Measurements from ENCODE around the gene RAPGEF4.

The RAPGEF4 gene

DNA sequence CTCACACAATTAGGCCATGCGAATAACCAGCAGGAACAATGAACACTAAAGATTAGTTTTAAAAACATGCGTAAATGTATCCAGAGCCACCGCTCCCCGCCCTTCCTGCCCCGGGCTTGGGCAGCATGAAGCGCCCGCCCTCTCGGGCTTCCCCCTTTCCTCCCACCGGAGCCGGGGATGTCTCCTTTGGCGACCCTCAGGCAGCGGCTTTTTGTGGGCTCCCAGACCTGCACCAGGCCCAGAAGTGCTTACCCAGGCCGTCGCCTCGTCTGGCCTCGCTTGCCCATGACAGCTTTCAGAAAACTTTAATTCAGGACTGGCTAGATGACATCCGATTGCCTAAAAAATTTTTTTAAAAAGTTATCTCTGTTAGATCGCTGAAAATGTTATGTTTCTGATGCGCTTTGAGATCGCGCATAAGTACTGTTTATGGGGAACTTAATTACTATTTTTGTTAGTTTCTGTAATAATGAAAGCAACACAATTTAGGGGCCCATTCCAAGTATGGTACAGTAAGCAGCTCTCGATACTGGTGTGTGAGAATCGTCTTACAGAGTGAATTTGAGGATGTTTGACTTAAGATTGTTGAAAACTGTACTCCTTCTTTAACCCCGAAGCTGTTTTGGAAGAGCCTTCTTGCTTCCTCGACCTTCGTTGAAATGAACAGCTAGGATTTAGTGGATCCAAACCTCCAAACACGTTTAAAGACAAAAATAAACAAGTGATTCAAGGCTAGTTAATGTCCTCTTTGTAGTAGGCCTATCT lies 341.1 kb downstream of the RAPGEF4 start:
- Histone ChIP-seq H3K4me1 (ENCODE audit: low read depth, poor library complexity, severe bottlenecking) (peaks cover 24% of the 10 kb centered on the region), H3K9ac (peak overlapping the region; percentile 85), H3K79me2 (ENCODE audit: insufficient read depth, low read depth) (peaks cover 34% of the 10 kb centered on the region; the same call in 1 of the 2 replicates), H3K27me3 (ENCODE audit: insufficient read depth, low read depth) (no peaks in the 10 kb centered on the region), H2AFZ (ENCODE audit: low read depth) (peak overlapping the region; percentile 96), H3K36me3 (ENCODE audit: insufficient read depth) (no peaks in the 10 kb centered on the region), H4K20me1 (ENCODE audit: insufficient read depth) (no peaks in the 10 kb centered on the region; the same call in 1 of the 2 replicates), H3K4me3 (IDR thresholded peaks at IDR 0.05; ENCODE audit: insufficient read depth, low read depth, low read length) (peak overlapping the region; percentile 86), H3K27ac (peak overlapping the region; percentile 56), H3K4me2 (peak overlapping the region; percentile 85)
- TF ChIP-seq, protein P1, sequence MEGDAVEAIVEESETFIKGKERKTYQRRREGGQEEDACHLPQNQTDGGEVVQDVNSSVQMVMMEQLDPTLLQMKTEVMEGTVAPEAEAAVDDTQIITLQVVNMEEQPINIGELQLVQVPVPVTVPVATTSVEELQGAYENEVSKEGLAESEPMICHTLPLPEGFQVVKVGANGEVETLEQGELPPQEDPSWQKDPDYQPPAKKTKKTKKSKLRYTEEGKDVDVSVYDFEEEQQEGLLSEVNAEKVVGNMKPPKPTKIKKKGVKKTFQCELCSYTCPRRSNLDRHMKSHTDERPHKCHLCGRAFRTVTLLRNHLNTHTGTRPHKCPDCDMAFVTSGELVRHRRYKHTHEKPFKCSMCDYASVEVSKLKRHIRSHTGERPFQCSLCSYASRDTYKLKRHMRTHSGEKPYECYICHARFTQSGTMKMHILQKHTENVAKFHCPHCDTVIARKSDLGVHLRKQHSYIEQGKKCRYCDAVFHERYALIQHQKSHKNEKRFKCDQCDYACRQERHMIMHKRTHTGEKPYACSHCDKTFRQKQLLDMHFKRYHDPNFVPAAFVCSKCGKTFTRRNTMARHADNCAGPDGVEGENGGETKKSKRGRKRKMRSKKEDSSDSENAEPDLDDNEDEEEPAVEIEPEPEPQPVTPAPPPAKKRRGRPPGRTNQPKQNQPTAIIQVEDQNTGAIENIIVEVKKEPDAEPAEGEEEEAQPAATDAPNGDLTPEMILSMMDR (conservative IDR thresholded peaks at IDR 0.05; ENCODE audit: low read depth, low read length), result no peak

DNA sequence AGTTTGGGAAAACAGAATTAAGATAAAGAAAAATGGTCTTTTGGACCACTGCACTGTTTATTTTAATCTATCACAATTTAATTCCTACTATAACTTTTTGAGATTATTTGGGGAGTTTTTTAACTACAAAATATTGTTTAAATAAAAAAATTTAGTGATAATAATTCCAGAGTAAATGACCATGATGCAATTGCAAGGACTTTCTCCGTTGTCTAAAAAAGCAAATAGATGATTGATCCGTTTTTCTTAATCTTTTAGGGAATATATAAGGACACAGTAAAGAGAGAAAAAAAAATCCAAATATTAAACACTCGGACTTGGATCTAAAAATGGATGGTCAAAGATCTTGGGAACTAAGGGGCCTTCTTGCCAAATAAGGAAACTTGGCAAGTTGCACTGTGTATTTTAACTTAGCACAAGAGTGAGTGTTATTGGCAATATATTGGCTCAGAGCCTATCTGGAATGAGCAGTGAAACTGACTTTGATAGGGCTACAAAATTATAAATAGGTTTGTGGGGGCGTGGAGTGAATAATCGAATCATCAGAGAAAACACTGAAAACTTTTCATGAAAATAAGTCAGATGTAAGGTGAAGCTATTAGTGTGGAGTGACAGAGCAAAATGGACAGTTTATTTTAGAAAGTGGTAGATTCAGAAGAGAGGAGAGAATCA lies 342.0 kb downstream of the RAPGEF4 start:
- H3K27me3 ChIP-seq (ENCODE audit: insufficient read depth, low read depth), result no peaks in the 10 kb centered on the region
- peaks cover 34% of the 10 kb centered on the region; the same call in 1 of the 2 replicates for H3K79me2 ChIP-seq (ENCODE audit: insufficient read depth, low read depth)
- H3K36me3 ChIP-seq (ENCODE audit: insufficient read depth), result no peaks in the 10 kb centered on the region
- TF ChIP-seq, protein P1 (conservative IDR thresholded peaks at IDR 0.05; ENCODE audit: low read depth, low read length), result no peak
- H3K4me1 ChIP-seq (ENCODE audit: low read depth, poor library complexity, severe bottlenecking), result peaks cover 24% of the 10 kb centered on the region
- peak overlapping the region; percentile 56; the same call in 1 of the 2 replicates for H3K27ac ChIP-seq
- H3K4me3 ChIP-seq (IDR thresholded peaks at IDR 0.05; ENCODE audit: insufficient read depth, low read depth, low read length), result no peak overlapping the region
- peak overlapping the region; percentile 85; the same call in 1 of the 2 replicates for H3K9ac ChIP-seq
- H4K20me1 ChIP-seq (ENCODE audit: insufficient read depth), result no peaks in the 10 kb centered on the region; the same call in 1 of the 2 replicates
- no peak overlapping the region for H2AFZ ChIP-seq (ENCODE audit: low read depth)
- H3K4me2 ChIP-seq, result peak overlapping the region; percentile 85

DNA sequence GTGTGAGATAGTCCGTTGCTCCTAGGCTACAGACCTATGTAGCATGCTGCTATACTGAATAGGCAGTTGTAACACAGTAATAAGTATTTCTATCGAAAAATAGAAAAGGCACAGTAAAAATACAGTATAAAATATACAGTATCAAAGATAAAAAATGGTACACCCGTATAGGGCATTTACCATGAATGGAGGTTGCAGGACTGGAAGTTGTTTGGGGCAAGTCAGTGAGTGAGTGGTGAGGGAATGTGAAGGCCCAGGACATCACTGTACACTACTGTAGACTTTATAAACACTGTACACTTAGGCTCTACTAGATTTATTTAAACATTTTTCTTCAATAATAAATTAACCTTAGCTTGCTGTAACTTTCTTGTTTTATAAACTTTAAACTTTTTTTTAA lies 343.5 kb downstream of the RAPGEF4 start:
- no peak overlapping the region for H2AFZ ChIP-seq (ENCODE audit: low read depth)
- peaks cover 34% of the 10 kb centered on the region; the same call in 1 of the 2 replicates for H3K79me2 ChIP-seq (ENCODE audit: insufficient read depth, low read depth)
- no peak overlapping the region for H3K4me3 ChIP-seq (IDR thresholded peaks at IDR 0.05; ENCODE audit: insufficient read depth, low read depth, low read length)
- H3K27me3 ChIP-seq (ENCODE audit: insufficient read depth, low read depth), result no peaks in the 10 kb centered on the region
- no peak overlapping the region for H3K9ac ChIP-seq
- H3K4me2 ChIP-seq, result no peak overlapping the region
- H3K36me3 ChIP-seq (ENCODE audit: insufficient read depth), result no peaks in the 10 kb centered on the region
- H4K20me1 ChIP-seq (ENCODE audit: insufficient read depth), result no peaks in the 10 kb centered on the region; the same call in 1 of the 2 replicates
- no peak overlapping the region for H3K27ac ChIP-seq
- H3K4me1 ChIP-seq (ENCODE audit: low read depth, poor library complexity, severe bottlenecking), result peaks cover 22% of the 10 kb centered on the region
- TF ChIP-seq, protein P1 (conservative IDR thresholded peaks at IDR 0.05; ENCODE audit: low read depth, low read length), result no peak

DNA sequence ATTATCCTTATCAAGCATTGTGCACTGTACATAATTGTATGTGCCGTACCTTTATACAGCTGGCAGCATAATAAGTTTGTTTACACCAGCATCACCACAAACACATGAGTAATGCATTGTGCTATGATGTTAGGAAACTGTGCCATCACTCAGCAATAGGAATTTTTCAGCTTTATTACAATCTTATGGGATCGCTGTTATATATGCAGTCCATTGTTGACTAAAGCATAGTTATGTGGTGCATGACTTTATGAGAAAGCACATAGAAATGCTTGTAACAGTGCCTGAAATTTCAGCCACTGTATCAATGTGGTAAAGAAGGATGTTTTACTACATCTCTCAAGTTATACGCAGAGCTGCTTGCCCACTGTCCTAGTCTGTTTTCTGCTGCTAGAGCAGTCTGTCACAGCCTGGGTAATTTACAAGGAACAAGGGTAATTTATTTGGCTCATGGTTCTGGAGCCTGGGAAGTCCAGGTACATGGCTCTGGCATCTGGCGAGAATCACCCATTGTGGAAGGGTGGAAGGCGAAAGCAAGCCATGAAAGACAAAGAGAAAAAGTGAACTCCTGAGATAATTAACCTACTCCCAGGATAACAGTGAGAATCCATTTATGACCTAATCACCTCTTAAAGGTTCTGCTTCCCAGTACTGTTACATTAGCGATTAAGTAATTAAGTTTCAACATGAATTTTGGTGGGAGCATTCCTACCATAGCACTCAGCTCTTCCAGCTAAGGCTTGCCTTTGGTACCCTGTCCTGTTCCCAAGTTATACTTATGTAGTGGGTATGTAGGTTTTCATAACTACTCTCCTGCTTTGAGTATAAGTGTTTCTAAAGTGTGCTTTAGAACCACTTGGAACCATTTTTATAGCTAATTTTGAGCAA lies 344.6 kb downstream of the RAPGEF4 start:
- Histone ChIP-seq H3K9ac (no peak overlapping the region), H3K4me1 (ENCODE audit: low read depth, poor library complexity, severe bottlenecking) (peaks cover 11% of the 10 kb centered on the region), H3K27ac (no peak overlapping the region), H4K20me1 (ENCODE audit: insufficient read depth) (no peaks in the 10 kb centered on the region; the same call in 1 of the 2 replicates), H3K4me2 (no peak overlapping the region), H2AFZ (ENCODE audit: low read depth) (no peak overlapping the region), H3K79me2 (ENCODE audit: insufficient read depth, low read depth) (peaks cover 34% of the 10 kb centered on the region; the same call in 1 of the 2 replicates), H3K4me3 (IDR thresholded peaks at IDR 0.05; ENCODE audit: insufficient read depth, low read depth, low read length) (no peak overlapping the region), H3K36me3 (ENCODE audit: insufficient read depth) (no peaks in the 10 kb centered on the region), H3K27me3 (ENCODE audit: insufficient read depth, low read depth) (no peaks in the 10 kb centered on the region)
- TF ChIP-seq, protein P1 (conservative IDR thresholded peaks at IDR 0.05; ENCODE audit: low read depth, low read length), result no peak

All from KMS-11 (cell line).